ENCODE results near the gene JAK1.

The JAK1 gene

DNA sequence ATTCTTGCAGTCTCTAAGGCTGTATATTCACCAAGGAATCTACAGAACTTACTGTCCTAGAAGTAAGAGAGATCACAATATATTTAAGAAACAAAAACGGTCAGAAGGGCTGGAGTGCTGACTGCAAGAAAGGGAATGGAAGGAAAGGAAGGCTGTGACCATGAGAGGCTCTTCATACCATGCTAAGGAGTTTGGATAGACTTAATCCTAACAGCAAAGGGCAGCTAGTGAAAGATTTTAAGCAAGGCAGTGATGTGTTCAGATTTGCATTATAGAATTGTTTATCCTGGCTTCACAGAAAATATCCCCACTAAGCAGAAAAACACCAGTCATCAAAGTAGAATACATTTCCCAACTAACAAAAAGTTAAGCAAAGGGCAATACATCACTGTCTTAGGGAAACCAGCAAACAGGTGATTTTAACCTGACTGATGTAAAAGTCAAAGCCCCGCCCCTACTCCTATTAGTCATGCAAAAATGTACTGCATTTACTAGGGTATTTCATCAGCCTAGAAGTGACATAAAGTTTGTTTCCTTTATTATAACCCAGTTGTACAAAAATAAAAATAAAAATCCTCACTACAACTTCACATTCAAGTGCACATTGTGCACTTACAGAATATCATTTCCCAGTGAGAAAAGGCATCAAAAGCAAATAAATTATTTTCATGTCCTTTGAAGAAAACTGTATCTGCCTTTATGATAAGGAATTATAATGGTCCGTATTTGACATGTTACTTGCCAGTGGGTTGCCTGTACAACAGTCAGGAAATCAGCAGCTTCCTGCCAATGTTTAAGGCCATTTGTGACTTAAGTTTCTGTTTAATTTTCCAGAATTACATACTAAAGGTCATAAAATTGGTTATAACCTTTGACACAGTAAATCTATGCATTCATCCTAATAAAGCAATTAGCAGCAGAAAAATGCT is 17.2 kb downstream of the JAK1 start:
- peak overlapping the region; percentile 19; the same call in 1 of the 2 replicates for H3K9ac ChIP-seq (ENCODE audit: low read depth, low read length)
- H3K4me1 ChIP-seq (ENCODE audit: insufficient read depth, low read length) = peaks cover 18% of the 10 kb centered on the region; the same call in 1 of the 2 replicates

DNA sequence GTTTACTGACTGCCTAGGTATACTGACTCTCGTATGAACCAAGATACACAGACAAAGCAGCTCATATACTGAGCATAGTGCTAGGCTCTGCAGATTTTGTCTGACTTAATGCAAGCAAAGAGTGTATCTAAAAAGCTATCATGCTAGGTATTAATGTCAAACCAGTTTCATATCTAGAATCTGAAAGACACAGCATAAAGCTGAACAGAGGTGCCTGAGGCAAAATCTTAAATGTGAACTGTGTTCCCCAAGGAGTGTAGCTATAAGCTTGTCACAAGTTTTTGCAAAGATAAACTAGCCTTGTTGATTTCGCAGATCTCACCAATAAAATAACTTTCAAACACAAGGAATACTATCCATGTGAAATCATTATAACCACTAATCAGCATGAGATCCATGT is 18.1 kb downstream of the JAK1 start:
- Histone ChIP-seq H3K9me3 (ENCODE audit: control insufficient read depth, insufficient read depth, low read length) (no peaks in the 10 kb centered on the region), H3K4me1 (ENCODE audit: insufficient read depth, low read length) (peaks cover 18% of the 10 kb centered on the region; the same call in 1 of the 2 replicates), H3K36me3 (ENCODE audit: insufficient read depth, low read length) (no peaks in the 10 kb centered on the region), H3K9ac (ENCODE audit: low read depth, low read length) (no peak overlapping the region)

More for the DNA sequence above, 17.2 kb downstream of the JAK1 start:
- Histone ChIP-seq H3K9me3 (ENCODE audit: control insufficient read depth, insufficient read depth, low read length) (no peaks in the 10 kb centered on the region), H3K36me3 (ENCODE audit: insufficient read depth, low read length) (no peaks in the 10 kb centered on the region)

- Histone ChIP-seq H3K4me1 (ENCODE audit: insufficient read depth, low read length) (peaks cover 18% of the 10 kb centered on the region; the same call in 1 of the 2 replicates), H3K9me3 (ENCODE audit: control insufficient read depth, insufficient read depth, low read length) (no peaks in the 10 kb centered on the region), H3K36me3 (ENCODE audit: insufficient read depth, low read length) (no peaks in the 10 kb centered on the region), H3K9ac (ENCODE audit: low read depth, low read length) (no peak overlapping the region)
These were observed 19.4 kb downstream of the JAK1 start for GRCh38 chr1:64946916-64947315.

- no peak overlapping the region for H3K9ac ChIP-seq (ENCODE audit: low read depth, low read length)
- peaks cover 15% of the 10 kb centered on the region; the same call in 1 of the 2 replicates for H3K4me1 ChIP-seq (ENCODE audit: insufficient read depth, low read length)
- H3K36me3 ChIP-seq (ENCODE audit: insufficient read depth, low read length) = no peaks in the 10 kb centered on the region
- no peaks in the 10 kb centered on the region for H3K9me3 ChIP-seq (ENCODE audit: control insufficient read depth, insufficient read depth, low read length)
These were observed 21.4 kb downstream of the JAK1 start for GRCh38 chr1:64944913-64945312.

DNA sequence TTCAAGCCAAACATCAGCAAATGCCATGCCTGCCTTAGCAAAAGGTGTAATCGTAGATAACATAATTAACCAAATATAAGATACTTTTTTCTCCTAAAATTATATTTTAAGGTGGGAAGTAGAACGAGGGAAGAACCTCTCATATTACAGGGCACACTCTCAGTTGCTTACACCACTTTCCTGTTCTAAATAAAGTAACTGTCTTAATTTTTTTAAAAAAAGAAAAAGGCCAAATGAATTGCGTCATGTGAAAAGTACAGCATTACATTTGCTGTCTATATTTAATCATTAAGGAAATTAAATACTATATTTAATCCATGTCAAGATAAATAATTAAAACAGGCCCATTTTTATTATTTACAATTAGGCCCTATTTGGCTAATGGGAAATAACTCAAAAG is 23.7 kb downstream of the JAK1 start:
- Histone ChIP-seq H3K9ac (ENCODE audit: low read depth, low read length) (no peak overlapping the region), H3K9me3 (ENCODE audit: control insufficient read depth, insufficient read depth, low read length) (no peaks in the 10 kb centered on the region), H3K4me1 (ENCODE audit: insufficient read depth, low read length) (no peaks in the 10 kb centered on the region; the same call in 1 of the 2 replicates), H3K36me3 (ENCODE audit: insufficient read depth, low read length) (no peaks in the 10 kb centered on the region)

DNA sequence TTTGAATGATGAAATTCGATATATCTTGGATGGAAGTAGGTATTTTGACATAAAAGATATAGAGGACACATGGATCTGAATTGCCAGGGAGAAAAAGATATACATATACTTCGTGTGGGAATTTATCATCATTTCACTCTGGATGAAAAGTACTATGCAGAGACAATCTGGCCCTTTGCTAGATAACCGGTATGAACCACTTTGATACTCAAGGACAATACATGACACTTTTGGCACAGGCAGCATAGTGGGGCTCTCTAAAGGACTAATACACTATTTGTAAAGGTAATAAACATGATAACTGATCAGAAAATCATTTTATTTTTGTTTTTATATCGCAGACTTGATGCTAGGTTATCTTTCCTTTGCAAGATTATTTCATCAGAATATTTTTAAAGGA is 24.2 kb downstream of the JAK1 start:
- H3K9ac ChIP-seq (ENCODE audit: low read depth, low read length) = no peak overlapping the region
- H3K36me3 ChIP-seq (ENCODE audit: insufficient read depth, low read length) = no peaks in the 10 kb centered on the region
- H3K9me3 ChIP-seq (ENCODE audit: control insufficient read depth, insufficient read depth, low read length) = no peaks in the 10 kb centered on the region
- H3K4me1 ChIP-seq (ENCODE audit: insufficient read depth, low read length) = no peaks in the 10 kb centered on the region; the same call in 1 of the 2 replicates

DNA sequence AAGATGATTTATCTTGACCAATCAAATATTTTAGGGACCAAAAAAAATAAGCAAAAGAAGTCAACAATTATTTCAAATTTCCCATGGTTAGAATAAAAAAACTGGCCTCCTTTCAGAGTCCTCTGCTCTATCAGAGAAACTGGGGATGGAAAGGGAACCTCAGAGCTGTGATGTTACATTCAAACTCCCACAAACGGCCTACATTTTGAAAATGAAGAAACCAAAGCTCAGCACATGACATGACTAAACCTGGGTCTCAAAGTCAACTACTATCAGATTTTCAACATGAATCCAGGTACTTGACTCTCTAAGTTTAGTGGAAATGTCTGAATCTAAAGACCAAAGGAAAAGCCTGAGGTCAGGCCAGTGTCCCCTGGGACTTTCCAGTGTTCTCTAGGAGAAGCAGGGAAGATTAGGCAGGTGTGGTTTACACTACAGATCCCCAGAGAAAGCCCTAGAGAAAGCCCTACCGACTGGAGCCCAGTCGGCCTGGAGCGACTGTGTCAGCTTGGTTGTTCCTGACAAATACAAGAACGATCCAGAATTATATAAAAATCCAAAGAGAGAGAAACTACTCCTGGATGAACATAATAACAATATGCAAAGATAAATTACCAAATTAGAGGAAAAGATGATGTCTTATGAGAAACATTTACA is 24.8 kb downstream of the JAK1 start:
- Histone ChIP-seq H3K9ac (ENCODE audit: low read depth, low read length) (no peak overlapping the region), H3K9me3 (ENCODE audit: control insufficient read depth, insufficient read depth, low read length) (no peaks in the 10 kb centered on the region), H3K36me3 (ENCODE audit: insufficient read depth, low read length) (no peaks in the 10 kb centered on the region), H3K4me1 (ENCODE audit: insufficient read depth, low read length) (no peaks in the 10 kb centered on the region)

DNA sequence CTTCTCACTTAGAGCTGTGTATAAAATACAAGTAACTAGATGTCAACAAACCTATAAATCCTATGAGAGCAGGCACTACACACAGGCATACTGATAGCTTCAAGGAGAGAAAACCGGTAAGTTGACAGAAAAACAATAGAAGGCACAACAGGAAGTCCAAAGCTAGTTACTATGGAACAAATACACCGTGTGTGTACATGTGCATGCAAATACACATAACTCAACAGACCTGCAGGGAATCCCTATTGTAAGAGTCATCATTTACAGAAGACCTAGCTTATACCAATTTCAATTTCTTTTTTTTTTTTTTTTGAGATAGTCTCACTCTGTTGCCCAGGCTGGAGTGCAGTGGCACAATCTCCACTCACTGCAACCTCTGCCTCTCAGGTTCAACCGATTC is 26.3 kb downstream of the JAK1 start:
- H3K9ac ChIP-seq (ENCODE audit: low read depth, low read length) = no peak overlapping the region
- no peaks in the 10 kb centered on the region; the same call in 1 of the 2 replicates for H3K36me3 ChIP-seq (ENCODE audit: insufficient read depth, low read length)
- no peaks in the 10 kb centered on the region for H3K4me1 ChIP-seq (ENCODE audit: insufficient read depth, low read length)
- no peaks in the 10 kb centered on the region for H3K9me3 ChIP-seq (ENCODE audit: control insufficient read depth, insufficient read depth, low read length)

DNA sequence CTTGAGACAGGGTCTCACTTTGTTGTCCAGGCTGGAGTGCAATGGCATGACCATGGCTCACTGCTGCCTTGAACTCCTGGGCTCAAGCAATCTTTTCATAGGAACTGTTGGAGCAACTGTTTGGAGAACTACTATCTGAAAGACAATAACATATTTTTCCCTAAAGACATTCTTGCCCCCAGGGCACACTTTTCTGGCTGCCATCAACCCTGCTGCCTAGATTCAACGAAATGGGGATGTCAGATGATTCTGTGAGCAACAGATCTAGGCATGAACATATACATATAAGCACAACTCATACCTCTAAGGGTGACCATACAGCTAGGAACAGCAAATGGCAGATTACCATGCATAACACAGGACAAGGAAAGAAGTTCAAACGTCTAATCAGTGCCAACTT is 27.4 kb downstream of the JAK1 start:
- Histone ChIP-seq H3K9ac (ENCODE audit: low read depth, low read length) (no peak overlapping the region), H3K4me1 (ENCODE audit: insufficient read depth, low read length) (peaks cover 6% of the 10 kb centered on the region; the same call in 1 of the 2 replicates), H3K9me3 (ENCODE audit: control insufficient read depth, insufficient read depth, low read length) (no peaks in the 10 kb centered on the region), H3K36me3 (ENCODE audit: insufficient read depth, low read length) (no peaks in the 10 kb centered on the region; the same call in 1 of the 2 replicates)

GRCh38 chr1:64936956-64937355 is 29.4 kb downstream of the JAK1 start:
- H3K4me1 ChIP-seq (ENCODE audit: insufficient read depth, low read length) = peaks cover 13% of the 10 kb centered on the region; the same call in 1 of the 2 replicates
- H3K36me3 ChIP-seq (ENCODE audit: insufficient read depth, low read length) = no peaks in the 10 kb centered on the region; the same call in 1 of the 2 replicates
- no peak overlapping the region for H3K9ac ChIP-seq (ENCODE audit: low read depth, low read length)
- H3K9me3 ChIP-seq (ENCODE audit: control insufficient read depth, insufficient read depth, low read length) = no peaks in the 10 kb centered on the region

- Histone ChIP-seq H3K9me3 (ENCODE audit: control insufficient read depth, insufficient read depth, low read length) (no peaks in the 10 kb centered on the region), H3K36me3 (ENCODE audit: insufficient read depth, low read length) (no peaks in the 10 kb centered on the region; the same call in 1 of the 2 replicates), H3K9ac (ENCODE audit: low read depth, low read length) (no peak overlapping the region), H3K4me1 (ENCODE audit: insufficient read depth, low read length) (peaks cover 13% of the 10 kb centered on the region; the same call in 1 of the 2 replicates)
These were observed 30.7 kb downstream of the JAK1 start for GRCh38 chr1:64935551-64936155.

DNA sequence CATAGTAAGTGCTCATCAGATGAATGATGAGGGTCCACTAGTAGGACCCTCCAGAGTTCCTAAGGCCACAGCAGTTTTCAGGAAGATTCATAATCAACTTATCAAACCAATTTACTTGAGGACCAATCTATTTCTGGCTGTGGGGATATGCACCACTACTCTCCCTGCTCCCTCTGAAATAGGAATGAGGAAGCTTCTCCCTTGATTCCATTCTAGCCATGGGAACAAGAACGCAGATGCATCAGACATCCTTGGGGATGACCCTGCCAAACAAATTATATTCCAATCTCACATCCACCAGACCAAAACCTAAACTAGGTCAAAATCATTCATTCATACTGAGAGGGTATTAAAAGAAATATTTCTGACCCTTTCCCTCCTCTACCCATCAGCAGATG is 31.5 kb downstream of the JAK1 start:
- no peaks in the 10 kb centered on the region; the same call in 1 of the 2 replicates for H3K36me3 ChIP-seq (ENCODE audit: insufficient read depth, low read length)
- no peaks in the 10 kb centered on the region for H3K9me3 ChIP-seq (ENCODE audit: control insufficient read depth, insufficient read depth, low read length)
- peaks cover 13% of the 10 kb centered on the region; the same call in 1 of the 2 replicates for H3K4me1 ChIP-seq (ENCODE audit: insufficient read depth, low read length)
- H3K9ac ChIP-seq (ENCODE audit: low read depth, low read length) = no peak overlapping the region

GRCh38 chr1:64934115-64934877 is 32.1 kb downstream of the JAK1 start:
- H3K4me1 ChIP-seq (ENCODE audit: insufficient read depth, low read length) = peaks cover 13% of the 10 kb centered on the region; the same call in 1 of the 2 replicates
- no peak overlapping the region for H3K9ac ChIP-seq (ENCODE audit: low read depth, low read length)
- H3K36me3 ChIP-seq (ENCODE audit: insufficient read depth, low read length) = no peaks in the 10 kb centered on the region; the same call in 1 of the 2 replicates
- H3K9me3 ChIP-seq (ENCODE audit: control insufficient read depth, insufficient read depth, low read length) = no peaks in the 10 kb centered on the region
